ACC112 (cell line): ENCODE data around the gene RASL12.

Experiments
- H2AFZ ChIP-seq: fragments of 200-600 bp; sonication (generic); one replicate; pipeline ENCODE4 v1.6.0; 2017; ENCODE audit warnings: antibody characterized with exemption, low read length; ENCODE audit not compliant: unreplicated experiment
- H3K27ac ChIP-seq: fragments of 200-600 bp; sonication (generic); 2 replicates; pipeline ENCODE4 v1.5.1; 2014; ENCODE audit warnings: low read depth, mild to moderate bottlenecking, antibody characterized with exemption, low read length, moderate library complexity
- H3K27me3 ChIP-seq: fragments of 200-600 bp; sonication (generic); 2 replicates; pipeline ENCODE4 v1.6.1; 2014; ENCODE audit warnings: mild to moderate bottlenecking, antibody characterized with exemption, low read length, moderate library complexity, mixed read lengths; ENCODE audit not compliant: insufficient read depth
- H3K36me3 ChIP-seq: fragments of 200-600 bp; sonication (generic); 2 replicates; pipeline ENCODE4 v1.6.1; 2016; ENCODE audit warnings: mild to moderate bottlenecking, antibody characterized with exemption, low read length, moderate library complexity, mixed read lengths; ENCODE audit not compliant: insufficient read depth
- H3K4me1 ChIP-seq: fragments of 200-600 bp; sonication (generic); one replicate; pipeline ENCODE4 v1.6.1; 2016; ENCODE audit warnings: low read length, mixed read lengths; ENCODE audit not compliant: insufficient read depth, unreplicated experiment, control insufficient read depth
- H3K4me3 ChIP-seq: fragments of 200-600 bp; sonication (generic); 2 replicates; pipeline ENCODE4 v1.5.1; 2014; ENCODE audit warnings: mild to moderate bottlenecking, low read depth, low read length
- H3K79me2 ChIP-seq: fragments of 200-600 bp; sonication (generic); one replicate; pipeline ENCODE4 v1.6.0; 2016; ENCODE audit warnings: low read length; ENCODE audit not compliant: control insufficient read depth, unreplicated experiment, insufficient read depth

Gene RASL12

GRCh38 chr15:65042776-65043327, 24.9 kb downstream of the RASL12 start:
- Histone ChIP-seq H2AFZ (peak overlapping the region; percentile 50), H3K4me3 (no peak overlapping the region), H3K27me3 (no peaks in the 10 kb centered on the region), H3K4me1 (peaks cover 25% of the 10 kb centered on the region), H3K79me2 (no peaks in the 10 kb centered on the region), H3K36me3 (no peaks in the 10 kb centered on the region), H3K27ac (no peak overlapping the region)

GRCh38 chr15:65041787-65042186, 26.0 kb downstream of the RASL12 start:
- Histone ChIP-seq H3K27me3 (no peaks in the 10 kb centered on the region), H3K4me1 (peaks cover 25% of the 10 kb centered on the region), H3K4me3 (no peak overlapping the region), H3K79me2 (no peaks in the 10 kb centered on the region), H2AFZ (no peak overlapping the region), H3K27ac (no peak overlapping the region), H3K36me3 (no peaks in the 10 kb centered on the region)

- Histone ChIP-seq H3K4me3 (no peak overlapping the region), H3K36me3 (no peaks in the 10 kb centered on the region), H3K27ac (no peak overlapping the region), H2AFZ (no peak overlapping the region), H3K4me1 (peaks cover 25% of the 10 kb centered on the region), H3K79me2 (no peaks in the 10 kb centered on the region), H3K27me3 (no peaks in the 10 kb centered on the region)
Observed at GRCh38 chr15:65040461-65040860, 27.3 kb downstream of the RASL12 start.

GRCh38 chr15:65038836-65039235, 29.0 kb downstream of the RASL12 start:
- Histone ChIP-seq H3K27ac (no peak overlapping the region), H3K4me3 (no peak overlapping the region), H3K27me3 (no peaks in the 10 kb centered on the region), H3K4me1 (peaks cover 12% of the 10 kb centered on the region), H3K79me2 (no peaks in the 10 kb centered on the region), H2AFZ (no peak overlapping the region), H3K36me3 (no peaks in the 10 kb centered on the region)

GRCh38 chr15:65038428-65038827, 29.4 kb downstream of the RASL12 start:
- no peak overlapping the region for H2AFZ ChIP-seq
- H3K36me3 ChIP-seq: no peaks in the 10 kb centered on the region
- no peaks in the 10 kb centered on the region for H3K27me3 ChIP-seq
- H3K4me3 ChIP-seq: no peak overlapping the region
- H3K79me2 ChIP-seq: no peaks in the 10 kb centered on the region
- H3K27ac ChIP-seq: no peak overlapping the region
- H3K4me1 ChIP-seq: peaks cover 10% of the 10 kb centered on the region

- H3K27ac ChIP-seq: no peak overlapping the region
Observed at GRCh38 chr15:65037309-65037708, 30.5 kb downstream of the RASL12 start.

GRCh38 chr15:65034719-65035118, 33.1 kb downstream of the RASL12 start:
- Histone ChIP-seq H2AFZ (no peak overlapping the region), H3K27me3 (no peaks in the 10 kb centered on the region), H3K4me3 (no peak overlapping the region), H3K36me3 (no peaks in the 10 kb centered on the region), H3K4me1 (peaks cover 4% of the 10 kb centered on the region), H3K79me2 (no peaks in the 10 kb centered on the region), H3K27ac (no peak overlapping the region)

More at GRCh38 chr15:65037309-65037708, 30.5 kb downstream of the RASL12 start:
- no peak overlapping the region for H2AFZ ChIP-seq
- H3K4me1 ChIP-seq: peaks cover 4% of the 10 kb centered on the region
- no peaks in the 10 kb centered on the region for H3K36me3 ChIP-seq
- no peaks in the 10 kb centered on the region for H3K79me2 ChIP-seq
- no peaks in the 10 kb centered on the region for H3K27me3 ChIP-seq
- no peak overlapping the region for H3K4me3 ChIP-seq

- Histone ChIP-seq H3K27me3 (no peaks in the 10 kb centered on the region), H3K4me3 (no peak overlapping the region), H3K36me3 (no peaks in the 10 kb centered on the region), H3K79me2 (peaks cover 6% of the 10 kb centered on the region), H2AFZ (peak overlapping the region; percentile 26), H3K4me1 (peaks cover 4% of the 10 kb centered on the region), H3K27ac (no peak overlapping the region)
Observed at GRCh38 chr15:65033659-65034269, 34.0 kb downstream of the RASL12 start.

GRCh38 chr15:65032801-65033537, 34.8 kb downstream of the RASL12 start:
- Histone ChIP-seq H3K27ac (no peak overlapping the region), H3K4me3 (no peak overlapping the region), H3K36me3 (no peaks in the 10 kb centered on the region), H3K4me1 (peaks cover 9% of the 10 kb centered on the region), H2AFZ (peak overlapping the region; percentile 26), H3K79me2 (peaks cover 14% of the 10 kb centered on the region), H3K27me3 (no peaks in the 10 kb centered on the region)

GRCh38 chr15:65029736-65030208, 38.0 kb downstream of the RASL12 start:
- H3K4me3 ChIP-seq: peak overlapping the region; percentile 97
- H3K79me2 ChIP-seq: peaks cover 19% of the 10 kb centered on the region
- H3K27me3 ChIP-seq: no peaks in the 10 kb centered on the region
- H3K36me3 ChIP-seq: no peaks in the 10 kb centered on the region; the same call in 1 of the 2 replicates
- H3K4me1 ChIP-seq: peaks cover 14% of the 10 kb centered on the region
- H2AFZ ChIP-seq: no peak overlapping the region
- no peak overlapping the region for H3K27ac ChIP-seq
